ENCODE results near the gene ACSS1.
A peak's percentile ranks its signal among the peaks of the same experiment; 100 is the strongest.

Gene ACSS1

DNA sequence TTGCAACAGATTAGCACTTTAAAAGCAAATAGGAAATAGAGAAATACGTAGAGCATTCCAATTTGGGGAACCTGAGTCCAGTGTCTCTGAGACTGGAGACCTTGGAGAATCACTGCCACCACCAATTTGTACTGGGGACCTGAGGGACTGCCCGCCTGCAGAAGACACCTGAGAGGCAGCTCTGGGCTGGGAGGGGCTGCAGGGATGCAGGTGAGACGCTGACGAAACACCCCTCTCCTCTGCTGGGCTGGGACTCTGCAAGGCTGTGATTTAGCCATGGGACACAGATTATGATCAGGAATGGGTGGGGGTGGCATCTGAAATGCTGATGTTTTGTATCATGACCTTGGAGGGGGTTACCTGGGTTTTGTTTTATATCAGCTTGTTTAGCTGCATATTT lies 58.4 kb downstream of the ACSS1 start:
- TF ChIP-seq, protein P1, sequence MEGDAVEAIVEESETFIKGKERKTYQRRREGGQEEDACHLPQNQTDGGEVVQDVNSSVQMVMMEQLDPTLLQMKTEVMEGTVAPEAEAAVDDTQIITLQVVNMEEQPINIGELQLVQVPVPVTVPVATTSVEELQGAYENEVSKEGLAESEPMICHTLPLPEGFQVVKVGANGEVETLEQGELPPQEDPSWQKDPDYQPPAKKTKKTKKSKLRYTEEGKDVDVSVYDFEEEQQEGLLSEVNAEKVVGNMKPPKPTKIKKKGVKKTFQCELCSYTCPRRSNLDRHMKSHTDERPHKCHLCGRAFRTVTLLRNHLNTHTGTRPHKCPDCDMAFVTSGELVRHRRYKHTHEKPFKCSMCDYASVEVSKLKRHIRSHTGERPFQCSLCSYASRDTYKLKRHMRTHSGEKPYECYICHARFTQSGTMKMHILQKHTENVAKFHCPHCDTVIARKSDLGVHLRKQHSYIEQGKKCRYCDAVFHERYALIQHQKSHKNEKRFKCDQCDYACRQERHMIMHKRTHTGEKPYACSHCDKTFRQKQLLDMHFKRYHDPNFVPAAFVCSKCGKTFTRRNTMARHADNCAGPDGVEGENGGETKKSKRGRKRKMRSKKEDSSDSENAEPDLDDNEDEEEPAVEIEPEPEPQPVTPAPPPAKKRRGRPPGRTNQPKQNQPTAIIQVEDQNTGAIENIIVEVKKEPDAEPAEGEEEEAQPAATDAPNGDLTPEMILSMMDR (IDR thresholded peaks at IDR 0.05; ENCODE audit: extremely low read depth, missing control alignments), result no peak
- no peak for DNase-seq (ENCODE audit: low spot score)

- DNase-seq (ENCODE audit: low spot score), result no peak
- TF ChIP-seq, protein P1 (IDR thresholded peaks at IDR 0.05; ENCODE audit: extremely low read depth, missing control alignments), result no peak
Observed at GRCh38 chr20:24998631-24999445, 59.1 kb downstream of the ACSS1 start.

GRCh38 chr20:24998121-24998520 lies 59.8 kb downstream of the ACSS1 start:
- TF ChIP-seq, protein P1 (IDR thresholded peaks at IDR 0.05; ENCODE audit: extremely low read depth, missing control alignments), result no peak
- DNase-seq (ENCODE audit: low spot score), result no peak

DNA sequence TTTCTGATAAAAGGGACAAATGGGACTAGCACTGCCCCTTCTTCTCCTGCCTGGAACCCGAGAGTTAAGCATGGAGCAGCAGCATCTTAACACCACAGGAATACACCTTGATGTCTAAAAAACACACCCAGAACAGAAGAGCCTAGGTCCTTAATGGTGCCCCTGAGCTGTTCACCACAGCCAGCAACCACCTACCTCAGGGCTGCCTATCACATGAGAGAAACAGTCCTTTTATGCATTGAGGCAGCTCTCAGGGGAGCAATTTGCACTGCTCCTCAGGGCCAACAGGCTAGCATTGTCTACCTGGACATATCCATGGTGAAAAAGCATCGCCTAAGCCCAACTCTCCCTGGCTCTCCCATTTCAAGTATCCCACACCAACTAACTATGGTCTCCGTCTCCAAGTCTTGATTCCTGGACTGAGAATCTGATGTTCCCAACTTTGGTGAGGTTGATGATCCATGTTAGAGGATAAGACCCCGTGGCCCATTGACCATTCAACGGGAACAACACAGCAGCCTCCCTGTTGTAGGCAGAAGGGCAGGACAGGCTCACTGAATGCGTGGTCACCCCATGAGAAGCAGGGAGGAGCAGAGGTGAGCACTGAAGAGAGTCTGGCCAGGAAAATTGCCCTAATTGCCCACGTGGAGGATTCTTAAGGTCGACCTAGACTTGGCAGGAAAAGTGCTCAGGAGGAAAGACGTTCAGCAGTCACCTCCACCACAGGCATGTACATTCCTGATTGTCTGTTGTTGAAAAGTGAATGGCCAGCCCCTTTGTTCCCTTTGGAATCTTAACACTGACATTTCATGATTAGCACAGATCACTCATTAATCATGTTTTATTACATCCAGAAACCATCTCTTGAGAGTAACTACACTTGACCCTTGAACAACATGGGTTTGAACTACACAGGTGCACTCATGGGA lies 61.2 kb downstream of the ACSS1 start:
- TF ChIP-seq, protein P1 (IDR thresholded peaks at IDR 0.05; ENCODE audit: extremely low read depth, missing control alignments), result no peak
- no peak for DNase-seq (ENCODE audit: low spot score)

GRCh38 chr20:24995741-24996448 lies 62.0 kb downstream of the ACSS1 start:
- TF ChIP-seq, protein P1 (IDR thresholded peaks at IDR 0.05; ENCODE audit: extremely low read depth, missing control alignments), result no peak
- DNase-seq (ENCODE audit: low spot score), result no peak

DNA sequence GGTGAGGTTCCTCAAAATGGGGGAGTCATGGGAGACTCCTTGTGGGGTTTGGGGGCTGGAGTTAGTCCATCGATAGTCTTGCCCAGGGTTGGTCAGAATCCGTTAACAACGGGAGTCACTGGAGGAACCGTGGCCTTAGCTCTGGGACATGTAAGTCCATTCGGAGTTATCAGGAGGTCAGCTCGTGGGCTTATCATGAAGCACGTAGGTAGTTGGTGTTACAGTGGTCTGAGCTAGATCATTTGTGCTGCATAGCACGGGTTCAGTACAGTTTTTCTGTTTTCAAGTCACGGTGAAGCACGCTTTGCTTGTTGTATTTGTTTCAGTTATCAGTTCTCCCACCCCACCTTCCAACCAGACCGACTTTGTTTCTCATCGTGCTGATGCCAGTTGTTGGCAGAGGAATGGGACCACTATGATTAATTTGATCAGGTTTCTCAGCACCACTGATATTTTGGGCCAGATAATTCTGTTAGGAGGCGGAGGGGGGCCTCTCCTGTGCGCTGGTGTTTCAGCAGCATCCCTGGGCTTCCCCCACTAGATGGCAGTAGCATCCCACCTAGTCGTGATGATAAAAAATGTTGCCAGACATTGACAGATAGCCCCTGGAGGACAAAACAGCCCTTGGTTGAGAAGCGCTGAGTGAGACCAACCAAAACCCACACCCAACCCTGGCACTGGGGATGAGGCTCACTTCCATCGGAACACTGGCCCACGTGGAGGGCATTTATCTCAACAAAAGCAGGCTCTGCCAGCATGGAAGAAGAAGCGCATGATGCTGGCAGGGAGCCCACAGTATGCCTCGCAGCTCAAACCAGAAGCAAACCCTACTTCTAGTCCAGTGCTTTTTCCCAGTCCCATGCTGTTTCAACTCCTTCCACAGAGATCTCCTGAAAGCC lies 63.2 kb downstream of the ACSS1 start:
- TF ChIP-seq, protein P1 (IDR thresholded peaks at IDR 0.05; ENCODE audit: extremely low read depth, missing control alignments), result peak; percentile 88
- peak; percentile 84 for DNase-seq (ENCODE audit: low spot score)

Data from GM20000 (cell line).